Liver (tissue), 9 donors: ENCODE data around the gene DIP2B. TPM values are rescaled to one million over a fixed set of nuclear protein-coding genes. Genes with fewer than 3 reads are reported as not detected.

Experiments
- DNase-seq: peaks from one replicate; pipeline ENCODE4 v3.0.0-alpha.2; 2017; ENCODE audit warnings: low spot score
- H3K27ac ChIP-seq, 2 donors: one replicate each; pipeline ENCODE4 v1.7.0; 2013; ENCODE audit warnings: inconsistent platforms in 2 of 2, low read length in 2 of 2, control low read depth in 1 of 2, low read depth in 1 of 2, mild to moderate bottlenecking in 1 of 2
- H3K27me3 ChIP-seq, 4 donors: one replicate each; pipeline versions ENCODE4 v1.6.1 to v1.7.0; 2013; ENCODE audit warnings: low read length in 3 of 4, inconsistent platforms in 1 of 4, mild to moderate bottlenecking in 1 of 4, moderate library complexity in 1 of 4; ENCODE audit not compliant: control insufficient read depth in 4 of 4, insufficient read depth in 4 of 4
- H3K36me3 ChIP-seq, 4 donors: one replicate each; pipeline versions ENCODE4 v1.6.1 to v1.7.0; 2013; ENCODE audit warnings: low read length in 3 of 4, mild to moderate bottlenecking in 3 of 4, low read depth in 1 of 4, moderate library complexity in 1 of 4; ENCODE audit not compliant: control insufficient read depth in 4 of 4, insufficient read depth in 3 of 4
- H3K4me1 ChIP-seq, 4 donors: one replicate each; pipeline versions ENCODE4 v1.6.1 to v1.7.0; 2013; ENCODE audit warnings: low read length in 3 of 4, mild to moderate bottlenecking in 3 of 4, moderate library complexity in 1 of 4; ENCODE audit not compliant: control insufficient read depth in 4 of 4, insufficient read depth in 4 of 4
- H3K4me3 ChIP-seq, 3 donors: one replicate each; pipeline versions ENCODE4 v1.6.1 to v1.7.0; 2013; ENCODE audit warnings: low read length in 3 of 3, control low read depth in 1 of 3, low read depth in 1 of 3, mild to moderate bottlenecking in 1 of 3
- H3K9ac ChIP-seq, 2 donors: one replicate each; pipeline ENCODE4 v1.7.0; 2013; ENCODE audit warnings: low read length in 2 of 2, mild to moderate bottlenecking in 2 of 2, moderate library complexity in 2 of 2, control low read depth in 1 of 2, low read depth in 1 of 2
- H3K9me3 ChIP-seq, 4 donors: one replicate each; pipeline versions ENCODE4 v1.6.1 to v1.7.0; 2013; ENCODE audit warnings: low read length in 3 of 4; ENCODE audit not compliant: control insufficient read depth in 4 of 4
- ATF3 ChIP-seq: IDR thresholded peaks from 2 replicates; pipeline ENCODE4 v1.6.1; 2016; ENCODE audit warnings: antibody characterized with exemption
- CTCF ChIP-seq: fragments of 150-350 bp; IDR thresholded peaks from 2 replicates; pipeline ENCODE4 v1.5.1; 2017; ENCODE audit warnings: improper control_type of control experiment, low read depth, low read length; ENCODE audit not compliant: missing input control
- EGR1 ChIP-seq, 2 donors: IDR thresholded peaks; 2 replicates each; pipeline ENCODE4 v1.6.1; 2016 to 2018; ENCODE audit warnings: antibody characterized with exemption in 2 of 2, low read depth in 2 of 2
- FOXA1 ChIP-seq: IDR thresholded peaks from 2 replicates; pipeline ENCODE4 v1.6.1; 2016; ENCODE audit warnings: antibody characterized with exemption
- FOXA2 ChIP-seq: IDR thresholded peaks from 2 replicates; pipeline ENCODE4 v1.6.1; 2016; ENCODE audit warnings: antibody characterized with exemption
- GABPA ChIP-seq, 2 donors: IDR thresholded peaks in 1 of 2; conservative IDR thresholded peaks in 1 of 2; 2 replicates each; pipeline ENCODE4 v1.6.1; 2016; ENCODE audit warnings: antibody characterized with exemption in 2 of 2, mild to moderate bottlenecking in 1 of 2, moderate library complexity in 1 of 2
- HNF4A ChIP-seq, 2 donors: conservative IDR thresholded peaks; 2 replicates each; pipeline ENCODE4 v1.6.1; 2016; ENCODE audit warnings: antibody characterized with exemption in 2 of 2, mild to moderate bottlenecking in 2 of 2
- HNF4G ChIP-seq: IDR thresholded peaks from 2 replicates; pipeline ENCODE4 v1.6.1; 2016; ENCODE audit warnings: antibody characterized with exemption
- JUND ChIP-seq, 2 donors: IDR thresholded peaks; 2 replicates each; pipeline ENCODE4 v1.6.1; 2016; ENCODE audit warnings: antibody characterized with exemption in 2 of 2
- MAX ChIP-seq: IDR thresholded peaks from 2 replicates; pipeline ENCODE4 v1.6.1; 2016; ENCODE audit warnings: antibody characterized with exemption
- NR2F2 ChIP-seq: IDR thresholded peaks from 2 replicates; pipeline ENCODE4 v1.6.1; 2016; ENCODE audit warnings: antibody characterized with exemption
- RAD21 ChIP-seq, 2 donors: IDR thresholded peaks; 2 replicates each; pipeline ENCODE4 v1.6.1; 2016; ENCODE audit warnings: antibody characterized with exemption in 2 of 2, mild to moderate bottlenecking in 2 of 2
- REST ChIP-seq: IDR thresholded peaks from 2 replicates; pipeline ENCODE4 v1.6.1; 2016; ENCODE audit warnings: antibody characterized with exemption, mild to moderate bottlenecking
- RXRA ChIP-seq, 2 donors: IDR thresholded peaks; 2 replicates each; pipeline ENCODE4 v1.6.1; 2017 to 2018; ENCODE audit warnings: antibody characterized with exemption in 2 of 2, mild to moderate bottlenecking in 1 of 2
- SP1 ChIP-seq: IDR thresholded peaks from 2 replicates; pipeline ENCODE4 v1.6.1; 2018; ENCODE audit warnings: antibody characterized with exemption, mild to moderate bottlenecking
- TAF1 ChIP-seq: conservative IDR thresholded peaks from 2 replicates; pipeline ENCODE4 v1.6.1; 2016; ENCODE audit warnings: antibody characterized with exemption, mild to moderate bottlenecking
- YY1 ChIP-seq: IDR thresholded peaks from 2 replicates; pipeline ENCODE4 v1.6.1; 2016; ENCODE audit warnings: antibody characterized with exemption, mild to moderate bottlenecking
- ZBTB33 ChIP-seq: IDR thresholded peaks from 2 replicates; pipeline ENCODE4 v1.6.1; 2016; ENCODE audit warnings: antibody characterized with exemption
- whole genome bisulfite sequencing: extraction: QIAGEN DNeasy Blood & Tissue Kit; methylation state at CpG from one replicate; pipeline ENCODE4 v1.1.7; 2013; 5-methylcytosine and 5-hydroxymethylcytosine counted together
- polyA plus RNA-seq, 2 donors: library from polyadenylated mRNA; stranded (reverse) in 1 of 2; unstranded in 1 of 2; fragments of 200-250 nt in 1 of 2; fragments of >200 nt in 1 of 2; fragmentation: Nextera tagmentation in 1 of 2; extraction: Ambion mirVana in 1 of 2; gene quantifications; one replicate each; pipeline versions ENCODE4 v1.2.1 to v1.2.3, GENCODE V29; 2013 to 2015
- total RNA-seq, 2 donors: library from RNA; depleted of rRNA; stranded (reverse); fragments of >200 nt; gene quantifications; one replicate each; pipeline ENCODE4 v1.2.3, GENCODE V29; 2014
- donor health status: healthy.
- donor health status: healthy.
- donor health status: healthy.
- donor health status: healthy.
- donor health status: healthy.

Gene DIP2B
- total and polyA plus RNA-seq, 4 donors, result 4.8 to 30.7 (median 13.8) TPM

GRCh38 chr12:50776749-50777728 is 272.3 kb downstream of the DIP2B start:
- Histone ChIP-seq H3K9ac (no peak overlapping the region), H3K4me3 (no peak overlapping the region), H3K27me3 (no peaks in the 10 kb centered on the region), H3K9me3 (no peaks in the 10 kb centered on the region), H3K36me3 (peaks cover 1 to 8% (median 4%) of the 10 kb centered on the region in 4 donors), H3K27ac (no peak overlapping the region), H3K4me1 (peaks cover 0 to 1% (median 0%) of the 10 kb centered on the region in 4 donors)
- DNase-seq, result no peak
- WGBS, result 93% methylated on average over 9 of the region's 9 CpGs
- no peak for TF ChIP-seq HNF4A (conservative IDR thresholded peaks at IDR 0.05)
- no peak for TF ChIP-seq SP1
- TF ChIP-seq ZBTB33, result no peak
- TF ChIP-seq MAX, result no peak
- no peak for TF ChIP-seq HNF4G
- TF ChIP-seq REST, result no peak
- no peak for TF ChIP-seq TAF1
- no peak for TF ChIP-seq GABPA (IDR thresholded peaks at IDR 0.05 in 1 of 2, conservative IDR thresholded peaks at IDR 0.05 in 1 of 2)
- TF ChIP-seq CTCF, result no peak
- no peak for TF ChIP-seq ATF3
- TF ChIP-seq FOXA1, result no peak
- TF ChIP-seq RAD21 (IDR thresholded peaks at IDR 0.05), result no peak
- no peak for TF ChIP-seq YY1
- no peak for TF ChIP-seq FOXA2
- TF ChIP-seq EGR1 (IDR thresholded peaks at IDR 0.05; ENCODE audit: low read depth in 2 of 2), result no peak
- no peak for TF ChIP-seq JUND (IDR thresholded peaks at IDR 0.05)
- no peak for TF ChIP-seq NR2F2
- TF ChIP-seq RXRA (IDR thresholded peaks at IDR 0.05), result no peak
